T-helper 2 cell (primary cell): ENCODE data around the gene AGPS.
"Not testable (repeated sequence)": the region's sequence is repeated elsewhere in the genome, so short reads cannot be mapped to it uniquely, and the experiment has no call there.

Source experiments
- DNase-seq, 5 experiments: peaks; one replicate each; pipeline versions ENCODE4 v3.0.0 to v3.0.0-alpha.2; 2012 to 2022

AGPS gene

DNA sequence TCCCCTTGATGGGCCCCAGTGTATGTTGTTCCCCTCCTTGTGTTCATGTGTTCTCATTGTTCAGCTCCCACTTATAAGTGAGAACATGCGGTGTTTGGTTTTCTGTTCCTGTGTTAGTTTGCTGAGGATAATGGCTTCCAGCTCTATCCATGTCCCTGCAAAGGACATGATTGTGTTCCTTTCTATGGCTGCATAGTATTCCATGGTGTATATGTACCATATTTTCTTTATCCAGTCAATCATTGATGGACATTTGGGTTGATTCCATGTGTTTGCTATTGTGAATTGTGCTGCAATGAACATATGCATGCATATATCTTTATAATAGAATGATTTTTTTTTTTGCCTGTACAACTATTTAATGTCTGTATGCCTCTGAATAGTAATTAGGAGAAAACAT, 31.5 kb downstream of the AGPS start:
- DNase-seq = not testable (repeated sequence)

DNA sequence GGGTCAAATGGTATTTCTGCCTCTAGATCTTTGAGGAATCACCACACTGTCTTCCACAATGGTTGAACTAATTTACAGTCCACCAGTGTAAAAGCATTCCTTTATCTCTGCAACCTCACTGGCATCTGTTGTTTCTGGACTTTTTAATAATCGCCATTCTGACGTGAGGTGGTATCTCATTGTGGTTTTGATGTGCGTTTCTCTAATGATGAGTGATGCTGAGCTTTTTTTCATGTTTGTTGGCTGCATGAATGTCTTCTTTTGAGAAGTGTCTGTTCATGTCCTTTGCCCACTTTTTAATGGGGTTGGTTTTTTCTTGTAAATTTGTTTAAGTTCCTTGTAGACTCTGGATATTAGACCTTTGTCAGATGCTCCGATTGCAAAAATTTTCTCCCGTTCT, 32.0 kb downstream of the AGPS start:
- DNase-seq = not testable (repeated sequence)

DNA sequence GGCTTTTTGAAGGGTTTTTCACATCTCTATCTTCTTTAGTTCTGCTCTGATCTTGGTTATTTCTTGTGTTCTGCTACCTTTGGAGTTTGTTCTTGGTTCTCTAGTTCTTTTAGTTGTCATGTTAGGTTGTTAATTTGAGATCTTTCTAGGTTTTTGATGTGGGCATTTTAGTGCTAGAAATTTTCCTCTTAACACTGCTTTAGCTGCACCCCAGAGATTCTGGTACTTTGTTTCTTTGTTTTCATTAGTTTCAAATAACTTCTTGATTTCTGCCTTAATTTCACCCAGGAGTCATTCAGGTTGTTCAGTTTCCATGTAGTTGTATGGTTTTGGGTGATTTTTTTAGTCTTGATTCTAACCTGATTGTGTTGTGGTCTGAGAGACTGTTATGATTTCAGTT, 34.7 kb downstream of the AGPS start:
- no peak for DNase-seq

DNA sequence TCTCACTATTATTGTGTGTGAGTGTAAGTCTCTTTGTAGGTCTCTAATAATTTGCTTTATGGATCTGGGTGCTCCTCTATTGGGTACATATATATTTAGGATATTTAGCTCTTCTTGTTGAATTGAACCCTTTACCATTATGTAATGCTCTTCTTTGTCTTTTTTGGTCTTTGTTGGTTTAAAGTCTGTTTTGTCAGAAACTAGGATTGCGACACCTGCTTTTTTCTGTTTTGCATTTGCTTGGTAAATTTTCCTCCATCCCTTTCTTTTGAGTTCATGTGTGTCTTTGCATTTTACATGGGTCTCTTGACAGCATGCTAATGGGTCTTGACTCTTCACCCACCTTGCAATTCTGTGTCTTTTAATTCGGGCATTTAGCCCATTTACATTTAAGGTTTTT, 35.4 kb downstream of the AGPS start:
- DNase-seq = not testable (repeated sequence)

DNA sequence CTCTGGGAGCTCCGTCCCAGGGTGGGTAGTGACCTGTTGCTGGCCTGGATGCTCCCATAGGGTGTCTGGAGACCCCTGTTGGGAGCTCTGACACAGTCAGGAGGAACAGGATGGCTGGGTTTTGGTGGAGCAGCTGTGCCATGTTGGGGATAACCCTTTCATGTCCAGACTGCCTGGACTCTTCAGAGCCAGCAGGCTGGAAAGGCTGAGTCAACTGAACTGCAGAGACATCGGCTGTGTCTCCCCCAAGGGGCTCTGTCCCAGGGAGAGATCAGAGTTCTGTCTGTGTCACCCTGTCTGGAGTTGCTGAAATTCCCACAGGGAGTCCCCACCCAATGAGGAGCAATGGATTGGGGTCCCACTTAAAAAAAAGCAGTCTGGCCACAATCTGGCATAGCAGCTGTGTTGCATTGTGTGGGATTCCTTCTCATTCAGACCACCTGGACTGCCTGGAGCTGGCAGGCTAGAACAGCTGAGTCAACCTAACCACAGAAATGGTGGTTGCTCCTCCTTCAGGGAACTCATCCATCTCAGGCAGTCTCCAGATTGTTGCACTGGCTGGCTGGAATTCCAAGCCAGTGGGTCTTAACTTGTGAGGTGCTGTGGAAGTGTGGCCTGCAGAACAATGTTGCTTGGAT, 37.2 kb downstream of the AGPS start:
- DNase-seq = no peak

DNA sequence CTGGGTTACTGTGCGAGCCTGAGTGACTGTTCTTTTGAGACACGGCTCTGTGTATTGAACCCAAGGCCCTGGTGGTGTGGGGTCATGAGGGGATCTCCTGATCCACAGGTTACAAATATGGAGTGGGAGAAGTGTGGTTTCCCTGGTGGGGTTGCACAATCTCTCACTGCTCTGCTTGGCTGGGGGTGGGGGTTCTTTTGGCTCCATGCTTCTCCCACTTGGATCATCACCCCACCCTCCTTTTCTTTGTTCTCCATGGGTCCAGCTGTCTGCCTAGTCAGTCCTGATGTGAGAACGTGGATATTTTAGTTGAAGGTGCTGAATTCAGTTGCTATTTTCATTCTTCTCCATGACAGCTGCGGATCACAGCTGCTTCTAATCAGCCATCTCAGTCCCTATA, 37.8 kb downstream of the AGPS start:
- DNase-seq = no peak

DNA sequence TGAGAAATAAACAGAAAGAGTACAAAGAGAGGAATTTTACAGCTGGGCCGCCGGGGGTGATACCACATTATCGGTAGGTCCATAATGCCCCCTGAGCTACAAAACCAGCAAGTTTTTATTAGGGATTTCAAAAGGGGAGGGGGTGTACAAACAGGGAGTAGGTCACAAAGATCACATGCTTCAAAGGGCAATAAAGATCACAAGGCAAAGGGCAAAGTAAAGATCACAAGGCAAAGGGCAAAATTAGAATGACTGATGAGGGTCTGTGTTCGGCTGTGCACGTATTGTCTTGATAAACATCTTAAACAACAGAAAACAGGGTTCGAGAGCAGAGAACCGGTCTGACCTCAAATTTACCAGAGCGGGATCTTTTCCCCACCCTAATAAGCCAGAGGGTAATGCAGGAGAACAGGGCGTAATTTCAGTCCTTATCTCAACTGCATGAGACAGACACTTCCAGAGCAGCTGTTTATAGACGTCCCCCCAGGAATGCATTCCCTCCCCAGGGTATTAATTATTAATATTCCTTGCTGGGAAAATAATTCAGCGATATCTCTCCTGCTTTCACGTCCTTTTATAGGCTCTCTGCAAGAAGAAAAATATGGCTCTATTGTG, 38.6 kb downstream of the AGPS start:
- DNase-seq = not testable (repeated sequence)

DNA sequence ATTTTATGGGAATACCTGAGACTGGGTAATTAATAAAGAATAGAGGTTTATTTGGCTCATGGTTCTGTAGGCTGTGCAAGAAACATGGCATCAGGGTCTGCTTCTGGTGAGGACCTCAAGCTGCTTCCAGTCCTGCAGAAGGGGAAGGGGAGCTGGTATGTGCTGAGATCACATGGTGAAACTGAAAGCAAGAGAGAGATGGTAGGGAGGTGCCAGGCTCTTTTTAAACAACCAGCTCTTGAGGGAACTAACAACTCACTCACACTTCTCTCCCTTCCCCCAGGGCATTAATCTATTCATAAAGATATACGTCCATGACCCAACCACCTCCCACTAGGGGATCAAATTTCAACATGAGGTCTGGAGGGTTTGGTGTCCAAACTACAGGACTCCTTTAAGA, 40.1 kb downstream of the AGPS start:
- DNase-seq = no peak

DNA sequence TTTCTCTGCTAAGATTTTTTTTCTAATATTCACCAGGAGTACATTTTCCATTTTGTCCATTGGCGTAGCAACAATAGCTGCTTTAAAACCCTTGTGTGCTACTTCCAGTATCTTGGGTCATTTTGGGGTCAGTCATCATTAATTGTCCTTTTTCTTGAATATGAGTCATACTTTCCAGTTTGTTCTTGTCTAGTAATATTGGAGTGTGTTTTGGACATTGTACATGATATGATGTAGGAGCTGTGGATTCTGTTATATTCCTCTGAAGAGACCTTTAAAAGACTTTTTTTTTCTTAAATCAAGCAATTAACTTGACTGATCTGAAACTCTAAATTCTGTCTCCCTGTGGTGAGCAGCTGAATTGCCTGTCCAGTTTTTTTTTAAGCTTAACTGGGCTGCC, 40.8 kb downstream of the AGPS start:
- no peak for DNase-seq

DNA sequence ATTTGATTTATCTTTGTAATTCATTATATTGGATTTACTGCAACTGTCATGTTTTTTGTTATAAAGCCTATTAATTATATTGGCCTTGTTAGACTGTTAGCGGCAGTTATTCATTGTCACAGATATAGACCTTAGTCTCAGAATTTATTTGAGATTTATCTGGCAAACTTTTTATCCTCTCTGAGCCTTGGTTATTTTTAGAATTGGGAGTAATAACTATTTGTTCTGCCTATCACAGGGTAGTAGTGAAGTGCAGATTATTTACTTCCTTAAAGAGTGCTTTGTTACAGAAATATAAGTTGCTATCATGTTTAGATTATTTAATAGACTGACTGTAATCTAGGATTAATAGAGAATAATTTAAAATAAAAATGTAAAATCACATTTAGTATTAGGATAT, 41.9 kb downstream of the AGPS start:
- DNase-seq = no peak

DNA sequence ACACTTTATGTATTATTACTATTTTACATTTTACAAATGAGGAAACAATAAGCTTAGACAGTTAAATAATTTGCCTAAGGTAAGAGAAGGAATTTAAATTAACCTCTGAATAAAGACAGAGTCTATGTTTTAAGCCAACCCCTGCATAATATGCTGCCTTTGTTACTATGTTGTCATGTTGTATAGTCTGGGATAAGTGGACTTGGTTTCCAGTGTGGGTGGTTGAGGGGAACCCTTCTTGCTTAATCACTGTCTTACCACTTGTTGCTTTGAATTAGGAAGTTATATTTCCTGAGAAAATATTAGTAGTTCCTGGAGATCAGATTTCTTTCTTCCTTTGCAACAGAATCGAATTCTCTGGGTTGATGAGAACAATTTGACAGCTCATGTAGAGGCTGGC, 52.6 kb downstream of the AGPS start:
- DNase-seq = no peak

DNA sequence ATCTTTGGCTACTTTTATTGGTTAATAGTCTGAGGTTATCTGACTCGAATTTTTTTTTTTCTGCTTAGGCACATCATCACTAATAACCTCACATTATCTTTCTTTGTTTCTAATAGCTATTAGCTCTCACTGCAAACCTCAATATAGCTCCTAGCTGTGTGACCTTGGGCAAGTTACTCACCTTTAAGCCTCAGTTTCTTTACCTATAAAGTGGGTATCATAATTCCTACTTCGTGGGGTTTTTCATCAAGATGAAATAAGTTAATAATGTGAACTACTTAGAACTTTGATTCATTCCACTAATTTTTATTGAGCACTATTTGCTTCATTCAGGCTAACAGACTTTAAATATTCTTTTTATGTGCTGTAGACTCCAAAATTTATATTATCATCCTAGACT, 55.5 kb downstream of the AGPS start:
- DNase-seq = no peak

DNA sequence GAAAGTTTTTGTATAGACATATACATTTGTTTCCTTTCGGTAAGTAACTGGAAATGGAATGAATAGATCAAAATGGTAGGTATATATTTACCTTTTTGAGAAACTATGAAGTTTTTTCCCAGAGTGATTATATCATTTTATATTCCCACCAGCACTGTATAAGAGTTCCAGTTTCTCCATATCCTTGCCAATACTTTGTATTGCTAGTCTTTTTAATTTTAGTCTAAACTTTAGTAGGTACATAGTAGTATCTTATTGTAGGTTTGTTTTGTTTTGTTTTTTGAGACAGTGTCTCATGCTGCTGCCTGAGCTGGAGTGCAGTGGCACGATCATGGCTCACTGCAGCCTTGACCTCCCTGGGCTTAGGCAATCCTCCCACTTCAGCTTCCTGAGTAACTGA, 56.6 kb downstream of the AGPS start:
- no peak for DNase-seq

DNA sequence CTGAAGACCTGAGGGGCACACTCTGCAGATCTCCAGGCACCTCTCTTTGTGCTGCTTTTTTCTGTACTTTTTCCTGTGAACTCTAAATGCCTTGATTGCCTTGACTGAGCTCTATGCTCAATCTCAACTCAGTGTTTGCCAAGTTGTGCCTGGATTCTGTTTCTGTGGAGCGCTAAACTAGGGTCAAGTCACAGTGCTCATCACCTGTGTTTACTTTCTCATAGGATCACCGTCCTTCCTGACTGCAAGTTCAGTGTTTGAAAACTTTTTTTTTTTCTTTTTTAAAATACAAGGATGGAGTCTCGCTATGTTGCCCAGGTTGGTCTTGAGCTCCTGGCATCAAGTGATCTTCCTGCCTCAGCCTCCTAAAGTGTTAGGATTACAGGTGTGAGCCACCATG, 62.6 kb downstream of the AGPS start:
- DNase-seq = no peak

DNA sequence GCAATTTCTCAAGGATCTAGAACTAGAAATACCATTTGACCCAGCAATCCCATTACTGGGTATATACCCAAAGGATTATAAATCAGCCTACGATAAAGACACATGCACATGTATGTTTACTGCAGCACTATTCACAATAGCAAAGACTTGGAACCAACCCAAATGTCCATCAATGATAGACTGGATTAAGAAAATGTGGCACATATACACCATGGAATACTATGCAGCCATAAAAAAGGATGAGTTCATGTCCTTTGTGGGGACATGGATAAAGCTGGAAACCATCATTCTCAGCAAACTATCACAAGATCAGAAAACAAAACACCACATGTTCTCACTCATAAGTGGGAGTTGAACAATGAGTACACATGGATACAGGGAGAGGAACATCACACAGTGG, 67.2 kb downstream of the AGPS start:
- DNase-seq = not testable (repeated sequence)

DNA sequence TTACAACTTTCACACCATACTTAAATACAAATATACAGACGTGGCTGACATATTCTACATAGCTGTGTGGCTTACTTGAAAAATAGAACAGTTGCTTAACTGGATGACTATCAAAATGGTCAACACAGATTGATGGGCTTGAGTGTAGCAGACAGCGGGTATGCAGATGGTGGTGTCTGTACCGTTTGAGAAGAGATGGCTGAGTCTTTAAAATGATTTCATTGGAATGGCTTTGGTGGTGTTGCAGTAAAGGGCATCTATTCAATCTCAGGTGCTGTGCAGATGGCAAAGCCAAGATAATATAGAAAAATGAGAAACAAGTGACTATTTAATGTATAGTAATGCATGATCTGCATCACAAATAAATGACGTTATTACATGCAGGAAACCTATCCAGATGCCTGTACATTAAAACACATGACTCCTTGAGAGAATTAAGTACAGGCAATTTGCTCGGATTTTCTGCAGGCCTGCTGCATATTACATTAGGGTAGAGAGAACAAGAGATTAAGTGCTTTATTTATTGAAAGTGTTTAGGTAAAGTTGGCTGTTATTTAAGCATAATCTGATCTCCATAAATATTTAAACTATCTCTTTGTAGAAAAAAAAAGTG, 68.5 kb downstream of the AGPS start:
- DNase-seq = no peak

DNA sequence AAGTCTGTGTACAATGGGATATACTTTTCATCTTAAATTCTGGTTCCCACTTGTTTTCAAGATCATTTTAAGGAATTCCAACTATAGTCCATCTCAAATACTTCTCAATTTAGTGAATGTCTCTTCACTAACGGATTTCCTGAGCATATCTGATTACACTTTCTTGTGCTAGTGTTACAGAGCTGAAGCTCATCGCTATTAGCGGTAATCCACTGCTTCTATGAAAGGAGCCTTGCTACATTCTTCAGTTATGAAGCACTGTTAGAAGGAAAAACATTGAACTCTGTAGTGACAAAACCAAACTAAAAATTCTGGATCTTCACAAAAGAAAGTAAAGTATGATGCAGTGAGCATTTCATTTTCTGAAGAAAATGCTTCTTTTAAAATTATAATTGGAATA, 72.0 kb downstream of the AGPS start:
- no peak for DNase-seq

DNA sequence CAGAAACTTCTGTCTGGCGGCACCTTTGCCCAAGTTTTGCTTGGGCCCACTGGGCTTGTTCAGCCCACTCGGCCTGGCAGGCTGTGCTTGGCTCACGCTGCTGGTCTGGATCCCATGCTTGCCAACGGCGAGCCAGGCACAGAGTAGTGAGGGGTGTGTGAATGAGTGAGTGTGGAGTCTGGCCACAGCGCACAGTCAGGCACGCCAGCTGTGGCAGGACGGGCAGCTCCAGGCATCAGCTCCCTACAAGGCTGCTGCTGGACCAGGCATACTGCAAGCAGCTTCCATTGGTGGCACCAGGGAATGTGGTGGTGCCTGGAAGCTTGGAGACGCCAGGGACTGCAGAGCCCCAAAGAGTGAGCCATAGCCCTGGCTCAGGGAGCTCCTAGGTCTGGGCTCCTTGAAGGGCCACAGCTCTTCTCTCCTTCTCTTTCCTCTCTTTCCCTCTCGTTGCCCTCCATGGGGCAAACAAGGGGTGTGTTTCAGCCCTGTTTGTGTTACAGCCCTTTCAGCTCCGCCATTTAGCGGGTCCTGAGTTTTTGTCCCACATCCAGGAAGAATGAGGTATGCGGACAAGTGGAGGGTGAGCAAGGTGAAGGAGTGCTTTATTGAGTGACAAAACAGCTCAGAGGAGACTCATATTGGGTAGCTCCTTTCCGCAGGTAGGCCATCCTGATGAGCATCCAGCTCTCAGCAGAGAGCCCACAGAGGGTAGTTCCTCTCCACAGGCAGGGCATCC, 73.0 kb downstream of the AGPS start:
- no peak for DNase-seq

DNA sequence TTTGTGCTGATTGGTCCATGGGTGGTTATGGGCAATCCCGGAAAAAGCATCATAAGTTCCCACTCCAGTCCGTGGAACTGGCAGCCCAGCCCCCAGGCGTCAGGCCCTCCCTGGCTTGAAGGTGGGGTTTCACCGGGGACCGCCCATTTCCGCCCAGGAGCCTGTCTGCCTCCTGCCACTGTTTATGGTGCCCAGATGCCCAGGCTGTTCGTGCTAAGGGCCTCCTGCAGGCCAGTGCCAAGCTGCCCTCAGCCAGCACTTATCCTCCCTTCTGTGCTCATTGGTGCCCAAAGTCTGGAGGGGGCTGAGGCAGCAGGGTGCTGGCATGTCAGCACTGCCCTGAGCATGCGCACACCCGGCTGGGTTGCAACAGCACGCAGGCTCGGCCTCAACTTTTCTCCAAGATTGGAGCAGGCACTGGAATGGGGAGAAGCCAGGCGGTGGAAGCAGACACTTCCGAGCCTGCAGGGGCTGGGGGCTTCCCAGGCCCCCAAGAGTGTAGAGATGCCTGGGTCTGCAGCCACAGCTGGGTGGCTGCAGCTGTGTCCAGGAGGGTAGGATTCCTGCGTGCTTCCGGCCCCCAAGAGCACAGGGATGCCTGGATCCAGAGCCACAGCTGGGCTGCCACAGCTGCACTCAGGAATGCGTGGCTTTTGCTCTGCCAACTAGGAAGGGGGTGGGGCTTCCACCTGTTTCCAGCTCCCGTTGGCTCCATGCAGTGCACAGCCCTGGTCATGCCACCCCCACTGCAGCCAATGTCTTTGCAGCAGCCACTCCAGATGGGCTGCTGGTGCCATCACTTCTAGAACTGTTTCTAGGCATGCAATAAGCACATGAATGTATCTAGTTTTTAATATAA, 74.0 kb downstream of the AGPS start:
- no peak for DNase-seq

DNA sequence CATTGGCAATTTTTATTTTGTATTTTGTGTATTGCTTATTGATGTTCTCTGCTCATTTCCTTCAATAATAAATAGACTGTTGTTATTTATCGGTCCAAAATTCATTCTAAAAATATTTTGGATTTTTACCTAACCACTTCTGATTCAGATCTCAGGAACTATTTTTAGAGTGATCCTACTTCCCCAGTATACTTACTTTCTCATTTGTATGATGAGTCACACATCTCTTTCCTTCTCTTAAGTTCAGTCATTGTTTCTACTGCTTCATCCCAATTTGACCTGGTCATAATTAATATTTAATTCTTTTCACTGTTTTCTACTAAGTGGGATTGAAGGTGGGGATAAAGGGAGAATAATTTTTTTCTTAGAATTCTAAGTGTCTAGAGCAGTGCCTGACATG, 75.1 kb downstream of the AGPS start:
- no peak for DNase-seq

DNA sequence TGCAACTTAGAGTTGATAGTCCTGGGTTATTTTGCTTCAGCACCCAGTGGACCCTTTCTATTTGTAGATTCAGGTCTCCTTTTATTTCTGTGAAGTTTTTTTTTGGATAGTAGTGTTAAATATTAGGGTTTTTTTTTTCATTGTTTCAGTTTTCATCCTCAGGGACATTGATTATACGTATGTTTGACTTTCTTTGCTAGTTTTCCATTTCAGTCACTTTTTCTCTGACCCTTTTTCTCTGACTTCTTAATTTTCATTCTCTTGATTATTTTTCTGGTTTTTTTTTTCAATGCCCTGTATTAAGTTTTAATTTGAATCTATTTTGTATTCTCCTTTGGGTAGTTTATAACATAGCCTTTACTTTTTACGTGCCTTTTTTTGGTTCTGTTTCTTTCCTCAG, 79.4 kb downstream of the AGPS start:
- no peak for DNase-seq

DNA sequence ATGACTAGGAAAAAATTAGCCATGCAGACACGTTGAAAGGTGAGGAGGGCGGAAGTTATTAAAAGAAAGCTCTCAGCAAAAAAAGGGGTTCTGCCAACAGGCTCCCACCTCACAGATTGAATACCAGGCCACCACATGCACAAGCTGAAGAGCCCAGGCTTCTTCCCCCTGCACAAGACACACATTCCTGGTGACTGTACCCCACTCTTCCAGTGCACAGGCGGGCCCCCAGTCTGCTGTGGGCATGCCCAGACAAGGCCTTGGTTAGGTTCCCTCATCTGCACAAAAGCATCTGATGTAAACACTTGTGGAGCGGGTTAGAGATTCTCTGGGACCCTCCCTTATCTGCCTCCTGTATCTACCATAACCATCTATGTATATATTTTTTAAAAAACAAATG, 81.7 kb downstream of the AGPS start:
- no peak for DNase-seq

DNA sequence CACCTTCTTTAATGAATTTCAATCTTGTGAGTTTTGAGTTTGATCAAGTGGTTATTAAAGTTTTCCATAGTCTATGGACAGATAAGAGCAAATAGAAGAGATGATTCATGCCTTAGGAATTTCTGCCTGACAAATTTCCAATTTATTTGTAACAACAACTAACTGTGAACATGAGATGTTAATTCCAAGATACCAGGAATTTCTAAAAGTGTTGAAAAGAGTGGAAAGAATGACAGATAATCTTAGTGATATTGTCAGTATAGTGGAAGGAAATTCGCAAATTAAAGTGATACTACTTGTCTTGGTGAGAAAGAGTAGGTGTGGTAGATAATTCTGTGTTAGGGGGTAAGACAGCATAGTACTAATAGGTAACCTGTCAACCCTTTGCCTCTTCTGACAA, 82.4 kb downstream of the AGPS start:
- DNase-seq = no peak
